ENCODE measurements around the gene TOP3A.
A peak's percentile ranks its signal among the peaks of the same experiment; 100 is the strongest.

The TOP3A gene

DNA sequence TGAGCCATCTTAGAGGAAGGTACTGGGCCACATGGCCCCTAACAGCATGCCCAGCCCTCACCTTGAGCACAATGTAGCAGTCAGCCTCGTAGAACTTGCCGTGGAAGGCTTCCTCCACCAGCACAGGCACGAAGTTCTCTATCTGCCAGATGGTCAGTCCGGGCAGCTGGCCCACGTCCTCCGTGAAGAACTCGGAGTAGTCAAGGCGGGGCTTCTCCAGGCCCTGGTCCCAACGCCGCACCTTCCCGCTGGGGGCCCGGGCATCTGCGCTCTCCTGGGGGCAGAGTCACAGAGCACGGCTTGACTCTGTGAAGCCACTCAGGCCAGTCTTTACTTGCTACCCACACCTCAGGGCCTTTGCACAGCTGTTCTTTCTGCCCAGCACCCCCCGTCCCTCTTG is 63.6 kb downstream of the TOP3A start:
- no peak for DNase-seq (ENCODE audit: low read depth)
- TF ChIP-seq, protein P1, sequence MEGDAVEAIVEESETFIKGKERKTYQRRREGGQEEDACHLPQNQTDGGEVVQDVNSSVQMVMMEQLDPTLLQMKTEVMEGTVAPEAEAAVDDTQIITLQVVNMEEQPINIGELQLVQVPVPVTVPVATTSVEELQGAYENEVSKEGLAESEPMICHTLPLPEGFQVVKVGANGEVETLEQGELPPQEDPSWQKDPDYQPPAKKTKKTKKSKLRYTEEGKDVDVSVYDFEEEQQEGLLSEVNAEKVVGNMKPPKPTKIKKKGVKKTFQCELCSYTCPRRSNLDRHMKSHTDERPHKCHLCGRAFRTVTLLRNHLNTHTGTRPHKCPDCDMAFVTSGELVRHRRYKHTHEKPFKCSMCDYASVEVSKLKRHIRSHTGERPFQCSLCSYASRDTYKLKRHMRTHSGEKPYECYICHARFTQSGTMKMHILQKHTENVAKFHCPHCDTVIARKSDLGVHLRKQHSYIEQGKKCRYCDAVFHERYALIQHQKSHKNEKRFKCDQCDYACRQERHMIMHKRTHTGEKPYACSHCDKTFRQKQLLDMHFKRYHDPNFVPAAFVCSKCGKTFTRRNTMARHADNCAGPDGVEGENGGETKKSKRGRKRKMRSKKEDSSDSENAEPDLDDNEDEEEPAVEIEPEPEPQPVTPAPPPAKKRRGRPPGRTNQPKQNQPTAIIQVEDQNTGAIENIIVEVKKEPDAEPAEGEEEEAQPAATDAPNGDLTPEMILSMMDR (IDR thresholded peaks at IDR 0.05; ENCODE audit: low read depth, low read length), result no peak
- TF ChIP-seq POLR2A (IDR thresholded peaks at IDR 0.05; ENCODE audit: extremely low read depth, insufficient read length), result no peak
- TF ChIP-seq MAX (IDR thresholded peaks at IDR 0.05; ENCODE audit: low read depth, low read length), result no peak
- no peak for TF ChIP-seq MYC (IDR thresholded peaks at IDR 0.05; ENCODE audit: low read depth, low read length)
- H3K4me3 ChIP-seq (ENCODE audit: low read depth, low read length), result no peak overlapping the region

- TF ChIP-seq MYC (IDR thresholded peaks at IDR 0.05; ENCODE audit: low read depth, low read length), result no peak
- DNase-seq (ENCODE audit: low read depth), result no peak
Measured at GRCh38 chr17:18250708-18251107, 64.1 kb downstream of the TOP3A start.

GRCh38 chr17:18250259-18250658 is 64.5 kb downstream of the TOP3A start:
- TF ChIP-seq POLR2A (IDR thresholded peaks at IDR 0.05; ENCODE audit: extremely low read depth, insufficient read length) (no peak), MAX (IDR thresholded peaks at IDR 0.05; ENCODE audit: low read depth, low read length) (no peak), MYC (IDR thresholded peaks at IDR 0.05; ENCODE audit: low read depth, low read length) (no peak)
- TF ChIP-seq, protein P1 (IDR thresholded peaks at IDR 0.05; ENCODE audit: low read depth, low read length), result no peak
- no peak for DNase-seq (ENCODE audit: low read depth)
- no peak overlapping the region for H3K4me3 ChIP-seq (ENCODE audit: low read depth, low read length)

More at GRCh38 chr17:18250708-18251107, 64.1 kb downstream of the TOP3A start:
- no peak overlapping the region for H3K4me3 ChIP-seq (ENCODE audit: low read depth, low read length)

- DNase-seq (ENCODE audit: low read depth), result no peak
- H3K4me3 ChIP-seq (ENCODE audit: low read depth, low read length), result no peak overlapping the region
- no peak for TF ChIP-seq MAX (IDR thresholded peaks at IDR 0.05; ENCODE audit: low read depth, low read length)
- TF ChIP-seq, protein P1 (IDR thresholded peaks at IDR 0.05; ENCODE audit: low read depth, low read length), result no peak
- no peak for TF ChIP-seq MYC (IDR thresholded peaks at IDR 0.05; ENCODE audit: low read depth, low read length)
Measured at GRCh38 chr17:18248811-18249210, 66.0 kb downstream of the TOP3A start.

GRCh38 chr17:18248300-18248731 is 66.5 kb downstream of the TOP3A start:
- H3K4me3 ChIP-seq (ENCODE audit: low read depth, low read length), result no peak overlapping the region
- DNase-seq (ENCODE audit: low read depth), result peak; percentile 82
- TF ChIP-seq MAX (IDR thresholded peaks at IDR 0.05; ENCODE audit: low read depth, low read length) (no peak), MYC (IDR thresholded peaks at IDR 0.05; ENCODE audit: low read depth, low read length) (no peak), POLR2A (IDR thresholded peaks at IDR 0.05; ENCODE audit: extremely low read depth, insufficient read length) (no peak)
- TF ChIP-seq, protein P1 (IDR thresholded peaks at IDR 0.05; ENCODE audit: low read depth, low read length), result peak; percentile 74

- TF ChIP-seq MAX (IDR thresholded peaks at IDR 0.05; ENCODE audit: low read depth, low read length) (no peak), MYC (IDR thresholded peaks at IDR 0.05; ENCODE audit: low read depth, low read length) (no peak), POLR2A (IDR thresholded peaks at IDR 0.05; ENCODE audit: extremely low read depth, insufficient read length) (no peak)
- TF ChIP-seq, protein P1 (IDR thresholded peaks at IDR 0.05; ENCODE audit: low read depth, low read length), result no peak
- no peak for DNase-seq (ENCODE audit: low read depth)
- no peak overlapping the region for H3K4me3 ChIP-seq (ENCODE audit: low read depth, low read length)
Measured at GRCh38 chr17:18247613-18248001, 67.2 kb downstream of the TOP3A start.

Data from NB4 (cell line).